ENCODE data around the gene STAB2.

Gene STAB2

GRCh38 chr12:103590271-103590670 lies 3.2 kb downstream of the STAB2 start:
- H3K4me3 ChIP-seq (ENCODE audit: low read length): no peak overlapping the region
- H3K9ac ChIP-seq (ENCODE audit: low read length): no peak overlapping the region
- H4K20me1 ChIP-seq (ENCODE audit: insufficient read depth, low read length): no peaks in the 10 kb centered on the region
- H3K4me2 ChIP-seq (ENCODE audit: low read length): no peak overlapping the region
- H3K27me3 ChIP-seq (ENCODE audit: low read depth, low read length): no peaks in the 10 kb centered on the region
- no peaks in the 10 kb centered on the region for H3K36me3 ChIP-seq (replicated peaks; ENCODE audit: low read depth, low read length)
- H3K27ac ChIP-seq (ENCODE audit: low read length): no peak overlapping the region
- 0 out of 2 replicates have a peak, but pooled peaks cover 4% of the 10 kb centered on the region for H3K4me1 ChIP-seq (ENCODE audit: low read length)
- TF ChIP-seq CTCF (IDR thresholded peaks at IDR 0.05; ENCODE audit: low read depth, low read length) (no peak), EZH2phosphoT487 (IDR thresholded peaks at IDR 0.05; ENCODE audit: low read depth) (no peak)
- H3K79me2 ChIP-seq (ENCODE audit: low read length): no peaks in the 10 kb centered on the region
- no peak overlapping the region for H2AFZ ChIP-seq (ENCODE audit: low read depth, low read length)
- H3K9me3 ChIP-seq (ENCODE audit: insufficient read depth, low read length): no peaks in the 10 kb centered on the region

GRCh38 chr12:103596981-103597380 lies 9.9 kb downstream of the STAB2 start:
- H3K9ac ChIP-seq (ENCODE audit: low read length): no peak overlapping the region
- TF ChIP-seq CTCF (IDR thresholded peaks at IDR 0.05; ENCODE audit: low read depth, low read length) (no peak), EZH2phosphoT487 (IDR thresholded peaks at IDR 0.05; ENCODE audit: low read depth) (no peak)
- no peaks in the 10 kb centered on the region for H3K79me2 ChIP-seq (ENCODE audit: low read length)
- H3K27ac ChIP-seq (ENCODE audit: low read length): no peak overlapping the region
- H2AFZ ChIP-seq (ENCODE audit: low read depth, low read length): no peak overlapping the region
- H3K36me3 ChIP-seq (replicated peaks; ENCODE audit: low read depth, low read length): no peaks in the 10 kb centered on the region
- no peaks in the 10 kb centered on the region for H3K27me3 ChIP-seq (ENCODE audit: low read depth, low read length)
- no peak overlapping the region for H3K4me2 ChIP-seq (ENCODE audit: low read length)
- no peak overlapping the region for H3K4me3 ChIP-seq (ENCODE audit: low read length)
- no peaks in the 10 kb centered on the region for H4K20me1 ChIP-seq (ENCODE audit: insufficient read depth, low read length)
- H3K9me3 ChIP-seq (ENCODE audit: insufficient read depth, low read length): no peaks in the 10 kb centered on the region
- no peaks in the 10 kb centered on the region for H3K4me1 ChIP-seq (ENCODE audit: low read length)

- Histone ChIP-seq H2AFZ (ENCODE audit: low read depth, low read length) (no peak overlapping the region), H3K36me3 (replicated peaks; ENCODE audit: low read depth, low read length) (no peaks in the 10 kb centered on the region), H3K9me3 (ENCODE audit: insufficient read depth, low read length) (no peaks in the 10 kb centered on the region), H3K79me2 (ENCODE audit: low read length) (no peaks in the 10 kb centered on the region), H3K27ac (ENCODE audit: low read length) (no peak overlapping the region), H3K9ac (ENCODE audit: low read length) (no peak overlapping the region), H4K20me1 (ENCODE audit: insufficient read depth, low read length) (no peaks in the 10 kb centered on the region), H3K4me1 (ENCODE audit: low read length) (no peaks in the 10 kb centered on the region), H3K4me2 (ENCODE audit: low read length) (no peak overlapping the region), H3K27me3 (ENCODE audit: low read depth, low read length) (peaks cover 3% of the 10 kb centered on the region; the same call in 1 of the 2 replicates), H3K4me3 (ENCODE audit: low read length) (no peak overlapping the region)
- no peak for TF ChIP-seq CTCF (IDR thresholded peaks at IDR 0.05; ENCODE audit: low read depth, low read length)
- TF ChIP-seq EZH2phosphoT487 (IDR thresholded peaks at IDR 0.05; ENCODE audit: low read depth): no peak
Observed at GRCh38 chr12:103599274-103599673, 12.2 kb downstream of the STAB2 start.

GRCh38 chr12:103600967-103601728 lies 14.1 kb downstream of the STAB2 start:
- no peaks in the 10 kb centered on the region for H3K79me2 ChIP-seq (ENCODE audit: low read length)
- H3K27me3 ChIP-seq (ENCODE audit: low read depth, low read length): peaks cover 7% of the 10 kb centered on the region; the same call in 1 of the 2 replicates
- no peak overlapping the region for H3K4me2 ChIP-seq (ENCODE audit: low read length)
- no peaks in the 10 kb centered on the region for H3K36me3 ChIP-seq (replicated peaks; ENCODE audit: low read depth, low read length)
- no peak for TF ChIP-seq EZH2phosphoT487 (IDR thresholded peaks at IDR 0.05; ENCODE audit: low read depth)
- TF ChIP-seq CTCF (IDR thresholded peaks at IDR 0.05; ENCODE audit: low read depth, low read length): no peak
- no peak overlapping the region for H2AFZ ChIP-seq (ENCODE audit: low read depth, low read length)
- H3K27ac ChIP-seq (ENCODE audit: low read length): no peak overlapping the region
- H3K9ac ChIP-seq (ENCODE audit: low read length): no peak overlapping the region
- no peaks in the 10 kb centered on the region for H3K4me1 ChIP-seq (ENCODE audit: low read length)
- H3K9me3 ChIP-seq (ENCODE audit: insufficient read depth, low read length): no peaks in the 10 kb centered on the region
- no peak overlapping the region for H3K4me3 ChIP-seq (ENCODE audit: low read length)
- no peaks in the 10 kb centered on the region for H4K20me1 ChIP-seq (ENCODE audit: insufficient read depth, low read length)
